Liver (tissue), 9 donors: Measurements from ENCODE around the gene UGGT2. TPM values are rescaled to one million over a fixed set of nuclear protein-coding genes. Genes with fewer than 3 reads are reported as not detected.
"Not testable (repeated sequence)": the region's sequence is repeated elsewhere in the genome, so short reads cannot be mapped to it uniquely, and the experiment has no call there.

Experiments
- DNase-seq: peaks from one replicate; pipeline ENCODE4 v3.0.0-alpha.2; 2017; ENCODE audit warnings: low spot score
- H3K27ac ChIP-seq, 2 donors: one replicate each; pipeline ENCODE4 v1.7.0; 2013; ENCODE audit warnings: inconsistent platforms in 2 of 2, low read length in 2 of 2, control low read depth in 1 of 2, low read depth in 1 of 2, mild to moderate bottlenecking in 1 of 2
- H3K27me3 ChIP-seq, 4 donors: one replicate each; pipeline versions ENCODE4 v1.6.1 to v1.7.0; 2013; ENCODE audit warnings: low read length in 3 of 4, inconsistent platforms in 1 of 4, mild to moderate bottlenecking in 1 of 4, moderate library complexity in 1 of 4; ENCODE audit not compliant: control insufficient read depth in 4 of 4, insufficient read depth in 4 of 4
- H3K36me3 ChIP-seq, 4 donors: one replicate each; pipeline versions ENCODE4 v1.6.1 to v1.7.0; 2013; ENCODE audit warnings: low read length in 3 of 4, mild to moderate bottlenecking in 3 of 4, low read depth in 1 of 4, moderate library complexity in 1 of 4; ENCODE audit not compliant: control insufficient read depth in 4 of 4, insufficient read depth in 3 of 4
- H3K4me1 ChIP-seq, 4 donors: one replicate each; pipeline versions ENCODE4 v1.6.1 to v1.7.0; 2013; ENCODE audit warnings: low read length in 3 of 4, mild to moderate bottlenecking in 3 of 4, moderate library complexity in 1 of 4; ENCODE audit not compliant: control insufficient read depth in 4 of 4, insufficient read depth in 4 of 4
- H3K4me3 ChIP-seq, 3 donors: one replicate each; pipeline versions ENCODE4 v1.6.1 to v1.7.0; 2013; ENCODE audit warnings: low read length in 3 of 3, control low read depth in 1 of 3, low read depth in 1 of 3, mild to moderate bottlenecking in 1 of 3
- H3K9ac ChIP-seq, 2 donors: one replicate each; pipeline ENCODE4 v1.7.0; 2013; ENCODE audit warnings: low read length in 2 of 2, mild to moderate bottlenecking in 2 of 2, moderate library complexity in 2 of 2, control low read depth in 1 of 2, low read depth in 1 of 2
- H3K9me3 ChIP-seq, 4 donors: one replicate each; pipeline versions ENCODE4 v1.6.1 to v1.7.0; 2013; ENCODE audit warnings: low read length in 3 of 4; ENCODE audit not compliant: control insufficient read depth in 4 of 4
- FOXA1 ChIP-seq: IDR thresholded peaks from 2 replicates; pipeline ENCODE4 v1.6.1; 2016; ENCODE audit warnings: antibody characterized with exemption
- FOXA2 ChIP-seq: IDR thresholded peaks from 2 replicates; pipeline ENCODE4 v1.6.1; 2016; ENCODE audit warnings: antibody characterized with exemption
- GABPA ChIP-seq, 2 donors: IDR thresholded peaks in 1 of 2; conservative IDR thresholded peaks in 1 of 2; 2 replicates each; pipeline ENCODE4 v1.6.1; 2016; ENCODE audit warnings: antibody characterized with exemption in 2 of 2, mild to moderate bottlenecking in 1 of 2, moderate library complexity in 1 of 2
- HNF4G ChIP-seq: IDR thresholded peaks from 2 replicates; pipeline ENCODE4 v1.6.1; 2016; ENCODE audit warnings: antibody characterized with exemption
- NR2F2 ChIP-seq: IDR thresholded peaks from 2 replicates; pipeline ENCODE4 v1.6.1; 2016; ENCODE audit warnings: antibody characterized with exemption
- SP1 ChIP-seq: IDR thresholded peaks from 2 replicates; pipeline ENCODE4 v1.6.1; 2018; ENCODE audit warnings: antibody characterized with exemption, mild to moderate bottlenecking
- TAF1 ChIP-seq: conservative IDR thresholded peaks from 2 replicates; pipeline ENCODE4 v1.6.1; 2016; ENCODE audit warnings: antibody characterized with exemption, mild to moderate bottlenecking
- ZBTB33 ChIP-seq: IDR thresholded peaks from 2 replicates; pipeline ENCODE4 v1.6.1; 2016; ENCODE audit warnings: antibody characterized with exemption
- WGBS: extraction: QIAGEN DNeasy Blood & Tissue Kit; methylation state at CpG from one replicate; pipeline ENCODE4 v1.1.7; 2013; 5-methylcytosine and 5-hydroxymethylcytosine counted together
- polyA plus RNA-seq, 2 donors: library from polyadenylated mRNA; stranded (reverse) in 1 of 2; unstranded in 1 of 2; fragments of 200-250 nt in 1 of 2; fragments of >200 nt in 1 of 2; fragmentation: Nextera tagmentation in 1 of 2; extraction: Ambion mirVana in 1 of 2; gene quantifications; one replicate each; pipeline versions ENCODE4 v1.2.1 to v1.2.3, GENCODE V29; 2013 to 2015
- total RNA-seq, 2 donors: library from RNA; depleted of rRNA; stranded (reverse); fragments of >200 nt; gene quantifications; one replicate each; pipeline ENCODE4 v1.2.3, GENCODE V29; 2014
- TF ChIP-seq, protein P1 (sequence below): IDR thresholded peaks from 2 replicates; pipeline ENCODE4 v1.6.1; 2016; ENCODE audit warnings: antibody characterized with exemption
- TF ChIP-seq, protein P2 (sequence below): fragments of 150-350 bp; IDR thresholded peaks from 2 replicates; pipeline ENCODE4 v1.5.1; 2017; ENCODE audit warnings: improper control_type of control experiment, low read depth, low read length; ENCODE audit not compliant: missing input control
- donor health status: healthy.
- donor health status: healthy.
- donor health status: healthy.
- donor health status: healthy.
- donor health status: healthy.

Gene UGGT2
- total and polyA plus RNA-seq, 4 donors, result 5.6 to 23.0 (median 13.2) TPM

- Histone ChIP-seq H3K4me1 (no peaks in the 10 kb centered on the region), H3K9ac (no peak overlapping the region), H3K27me3 (no peaks in the 10 kb centered on the region), H3K36me3 (peaks cover 0 to 2% (median 0%) of the 10 kb centered on the region in 4 donors), H3K4me3 (no peak overlapping the region), H3K9me3 (peaks cover 0 to 3% (median under 1%) of the 10 kb centered on the region in 4 donors), H3K27ac (no peak overlapping the region)
- TF ChIP-seq ZBTB33 (no peak), HNF4G (no peak), TAF1 (no peak), GABPA (IDR thresholded peaks at IDR 0.05 in 1 of 2, conservative IDR thresholded peaks at IDR 0.05 in 1 of 2) (no peak), FOXA2 (no peak), SP1 (no peak), FOXA1 (no peak)
- TF ChIP-seq, protein P1, sequence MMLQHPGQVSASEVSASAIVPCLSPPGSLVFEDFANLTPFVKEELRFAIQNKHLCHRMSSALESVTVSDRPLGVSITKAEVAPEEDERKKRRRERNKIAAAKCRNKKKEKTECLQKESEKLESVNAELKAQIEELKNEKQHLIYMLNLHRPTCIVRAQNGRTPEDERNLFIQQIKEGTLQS, result no peak
- TF ChIP-seq, protein P2, sequence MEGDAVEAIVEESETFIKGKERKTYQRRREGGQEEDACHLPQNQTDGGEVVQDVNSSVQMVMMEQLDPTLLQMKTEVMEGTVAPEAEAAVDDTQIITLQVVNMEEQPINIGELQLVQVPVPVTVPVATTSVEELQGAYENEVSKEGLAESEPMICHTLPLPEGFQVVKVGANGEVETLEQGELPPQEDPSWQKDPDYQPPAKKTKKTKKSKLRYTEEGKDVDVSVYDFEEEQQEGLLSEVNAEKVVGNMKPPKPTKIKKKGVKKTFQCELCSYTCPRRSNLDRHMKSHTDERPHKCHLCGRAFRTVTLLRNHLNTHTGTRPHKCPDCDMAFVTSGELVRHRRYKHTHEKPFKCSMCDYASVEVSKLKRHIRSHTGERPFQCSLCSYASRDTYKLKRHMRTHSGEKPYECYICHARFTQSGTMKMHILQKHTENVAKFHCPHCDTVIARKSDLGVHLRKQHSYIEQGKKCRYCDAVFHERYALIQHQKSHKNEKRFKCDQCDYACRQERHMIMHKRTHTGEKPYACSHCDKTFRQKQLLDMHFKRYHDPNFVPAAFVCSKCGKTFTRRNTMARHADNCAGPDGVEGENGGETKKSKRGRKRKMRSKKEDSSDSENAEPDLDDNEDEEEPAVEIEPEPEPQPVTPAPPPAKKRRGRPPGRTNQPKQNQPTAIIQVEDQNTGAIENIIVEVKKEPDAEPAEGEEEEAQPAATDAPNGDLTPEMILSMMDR, result no peak
- DNase-seq, result no peak
- WGBS, result 97% methylated on average over 3 of the region's 3 CpGs
These were observed 123.8 kb downstream of the UGGT2 start for GRCh38 chr13:95929430-95929829.

GRCh38 chr13:95928367-95928906 is 124.8 kb downstream of the UGGT2 start:
- H3K9ac ChIP-seq, H3K36me3 ChIP-seq, DNase-seq, H3K27me3 ChIP-seq, H3K9me3 ChIP-seq, H3K4me3 ChIP-seq, H3K27ac ChIP-seq, H3K4me1 ChIP-seq: not testable (repeated sequence)
- 93% methylated on average over 36 of the region's 36 CpGs for WGBS

DNA sequence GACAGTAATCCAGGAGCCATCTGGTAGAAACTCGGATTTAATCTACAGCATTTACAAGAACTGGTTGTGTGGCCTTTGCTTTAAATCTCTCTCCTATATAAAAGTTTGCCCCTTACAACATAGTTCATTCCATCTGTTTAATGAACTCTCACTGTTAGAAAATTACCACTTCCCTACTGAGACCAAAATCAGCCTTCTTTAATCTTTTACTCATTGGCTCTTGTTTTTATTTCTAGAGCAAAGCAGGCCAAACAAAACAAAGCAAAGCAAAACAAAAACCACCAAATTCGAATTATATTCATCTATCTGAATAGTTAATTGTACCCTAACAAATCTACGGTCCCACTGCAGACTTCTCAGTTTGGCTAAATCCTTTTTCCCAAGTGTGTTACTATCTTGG is 127.0 kb downstream of the UGGT2 start:
- H3K27ac ChIP-seq, result no peak overlapping the region

More for the DNA sequence above, 127.0 kb downstream of the UGGT2 start:
- WGBS, result 84% methylated on average over 3 of the region's 3 CpGs
- Histone ChIP-seq H3K4me3 (no peak overlapping the region), H3K9ac (no peak overlapping the region), H3K9me3 (peaks cover 0 to 3% (median 0%) of the 10 kb centered on the region in 4 donors), H3K36me3 (peaks cover 0 to 2% (median 0%) of the 10 kb centered on the region in 4 donors), H3K4me1 (no peaks in the 10 kb centered on the region), H3K27me3 (no peaks in the 10 kb centered on the region)
- no peak for TF ChIP-seq HNF4G
- no peak for TF ChIP-seq NR2F2
- no peak for TF ChIP-seq ZBTB33
- DNase-seq, result no peak
